ENCODE data around the gene OSBP2.
A peak's percentile ranks its signal among the peaks of the same experiment; 100 is the strongest.
"Not testable (repeated sequence)": the region's sequence is repeated elsewhere in the genome, so short reads cannot be mapped to it uniquely, and the experiment has no call there.

Gene OSBP2

GRCh38 chr22:30732426-30732825 lies 37.8 kb downstream of the OSBP2 start:
- H3K14ac ChIP-seq (ENCODE audit: low read length) = no peak overlapping the region
- H2BK5ac ChIP-seq (ENCODE audit: low read length) = no peak overlapping the region
- H3K9ac ChIP-seq (ENCODE audit: low read depth, low read length, poor library complexity) = no peak overlapping the region
- no peak overlapping the region for H2BK12ac ChIP-seq (ENCODE audit: low read length)
- no peak overlapping the region for H2BK120ac ChIP-seq (ENCODE audit: low read depth, low read length)
- no peaks in the 10 kb centered on the region for H3K27me3 ChIP-seq (ENCODE audit: control insufficient read depth in 3 of 3, insufficient read depth in 3 of 3, low read depth in 1 of 3, low read length in 3 of 3)
- no peaks in the 10 kb centered on the region for H3K79me1 ChIP-seq (ENCODE audit: low read depth, low read length)
- H3K27ac ChIP-seq (replicated peaks; ENCODE audit: low read length) = no peak overlapping the region
- no peak overlapping the region for H4K91ac ChIP-seq (ENCODE audit: low read depth, low read length, poor library complexity)
- H2AK5ac ChIP-seq (ENCODE audit: low read depth, low read length) = no peak overlapping the region
- H3K4me1 ChIP-seq (ENCODE audit: control insufficient read depth in 2 of 2, insufficient read depth in 1 of 2, low read depth in 1 of 2, low read length in 2 of 2) = no peaks in the 10 kb centered on the region
- H3K36me3 ChIP-seq (replicated peaks in 1 of 2; ENCODE audit: control insufficient read depth in 2 of 2, insufficient read depth in 2 of 2, low read length in 2 of 2) = no peaks in the 10 kb centered on the region
- H3K23ac ChIP-seq (ENCODE audit: low read depth, low read length, poor library complexity) = no peak overlapping the region
- H3K4me2 ChIP-seq (ENCODE audit: insufficient read depth, low read length, poor library complexity, severe bottlenecking) = no peak overlapping the region
- H2AFZ ChIP-seq (ENCODE audit: low read length) = no peak overlapping the region
- no peak overlapping the region for H2BK15ac ChIP-seq (ENCODE audit: low read length)
- no peak overlapping the region for H3K4ac ChIP-seq (ENCODE audit: low read length)
- H3K4me3 ChIP-seq (ENCODE audit: low read length in 2 of 2) = peak overlapping the region in 1 of 2 donors; percentile 46
- no peak overlapping the region for H3K18ac ChIP-seq (ENCODE audit: low read length)
- H4K8ac ChIP-seq (ENCODE audit: low read depth, low read length) = no peak overlapping the region
- H3K9me3 ChIP-seq (replicated peaks in 1 of 2; ENCODE audit: control insufficient read depth in 2 of 2, insufficient read depth in 1 of 2, low read depth in 1 of 2, low read length in 2 of 2) = no peaks in the 10 kb centered on the region
- DNase-seq (ENCODE audit: low spot score) = no peak
- no CpG with 5 or more reads among the region's 5 CpGs for WGBS, 2 donors (ENCODE audit: extremely low coverage in 2 of 2, insufficient read length in 2 of 2, insufficient replicate concordance in 1 of 2)

GRCh38 chr22:30733181-30733631 lies 38.5 kb downstream of the OSBP2 start:
- Histone ChIP-seq H3K27me3 (ENCODE audit: control insufficient read depth in 3 of 3, insufficient read depth in 3 of 3, low read depth in 1 of 3, low read length in 3 of 3) (no peaks in the 10 kb centered on the region), H2BK120ac (ENCODE audit: low read depth, low read length) (no peak overlapping the region), H4K8ac (ENCODE audit: low read depth, low read length) (no peak overlapping the region), H3K9ac (ENCODE audit: low read depth, low read length, poor library complexity) (no peak overlapping the region), H2BK15ac (ENCODE audit: low read length) (no peak overlapping the region), H2BK5ac (ENCODE audit: low read length) (no peak overlapping the region), H2AFZ (ENCODE audit: low read length) (no peak overlapping the region), H2AK5ac (ENCODE audit: low read depth, low read length) (no peak overlapping the region), H3K36me3 (replicated peaks in 1 of 2; ENCODE audit: control insufficient read depth in 2 of 2, insufficient read depth in 2 of 2, low read length in 2 of 2) (no peaks in the 10 kb centered on the region), H3K4me3 (ENCODE audit: low read length in 2 of 2) (no peak overlapping the region), H2BK12ac (ENCODE audit: low read length) (no peak overlapping the region), H3K9me3 (replicated peaks in 1 of 2; ENCODE audit: control insufficient read depth in 2 of 2, insufficient read depth in 1 of 2, low read depth in 1 of 2, low read length in 2 of 2) (no peaks in the 10 kb centered on the region), H3K4me1 (ENCODE audit: control insufficient read depth in 2 of 2, insufficient read depth in 1 of 2, low read depth in 1 of 2, low read length in 2 of 2) (peaks cover 0 to 2% of the 10 kb centered on the region in 2 donors), H3K14ac (ENCODE audit: low read length) (no peak overlapping the region), H3K4ac (ENCODE audit: low read length) (no peak overlapping the region), H3K18ac (ENCODE audit: low read length) (no peak overlapping the region), H3K79me1 (ENCODE audit: low read depth, low read length) (no peaks in the 10 kb centered on the region), H3K23ac (ENCODE audit: low read depth, low read length, poor library complexity) (no peak overlapping the region), H3K27ac (replicated peaks; ENCODE audit: low read length) (no peak overlapping the region), H3K4me2 (ENCODE audit: insufficient read depth, low read length, poor library complexity, severe bottlenecking) (no peak overlapping the region), H4K91ac (ENCODE audit: low read depth, low read length, poor library complexity) (no peak overlapping the region)
- DNase-seq (ENCODE audit: low spot score) = no peak
- no CpG with 5 or more reads among the region's 7 CpGs for WGBS, 2 donors (ENCODE audit: extremely low coverage in 2 of 2, insufficient read length in 2 of 2, insufficient replicate concordance in 1 of 2)

GRCh38 chr22:30740007-30740406 lies 45.3 kb downstream of the OSBP2 start:
- H3K4ac ChIP-seq (ENCODE audit: low read length); DNase-seq (ENCODE audit: low spot score): not testable (repeated sequence)
- no CpG with 5 or more reads among the region's 7 CpGs for WGBS, 2 donors (ENCODE audit: extremely low coverage in 2 of 2, insufficient read length in 2 of 2, insufficient replicate concordance in 1 of 2)

GRCh38 chr22:30740511-30740910 lies 45.8 kb downstream of the OSBP2 start:
- H3K4ac ChIP-seq (ENCODE audit: low read length); H2BK12ac ChIP-seq (ENCODE audit: low read length); H2AK5ac ChIP-seq (ENCODE audit: low read depth, low read length); H4K91ac ChIP-seq (ENCODE audit: low read depth, low read length, poor library complexity); H3K18ac ChIP-seq (ENCODE audit: low read length); H3K27ac ChIP-seq (replicated peaks; ENCODE audit: low read length); H2BK120ac ChIP-seq (ENCODE audit: low read depth, low read length); H4K8ac ChIP-seq (ENCODE audit: low read depth, low read length); H3K4me1 ChIP-seq (ENCODE audit: control insufficient read depth in 2 of 2, insufficient read depth in 1 of 2, low read depth in 1 of 2, low read length in 2 of 2); H3K36me3 ChIP-seq (replicated peaks in 1 of 2; ENCODE audit: control insufficient read depth in 2 of 2, insufficient read depth in 2 of 2, low read length in 2 of 2); H2BK5ac ChIP-seq (ENCODE audit: low read length); H3K4me3 ChIP-seq (ENCODE audit: low read length in 2 of 2); H3K9me3 ChIP-seq (replicated peaks in 1 of 2; ENCODE audit: control insufficient read depth in 2 of 2, insufficient read depth in 1 of 2, low read depth in 1 of 2, low read length in 2 of 2); H3K4me2 ChIP-seq (ENCODE audit: insufficient read depth, low read length, poor library complexity, severe bottlenecking); H3K23ac ChIP-seq (ENCODE audit: low read depth, low read length, poor library complexity); H3K9ac ChIP-seq (ENCODE audit: low read depth, low read length, poor library complexity); H3K27me3 ChIP-seq (ENCODE audit: control insufficient read depth in 3 of 3, insufficient read depth in 3 of 3, low read depth in 1 of 3, low read length in 3 of 3); H2AFZ ChIP-seq (ENCODE audit: low read length); DNase-seq (ENCODE audit: low spot score); H3K14ac ChIP-seq (ENCODE audit: low read length); H3K79me1 ChIP-seq (ENCODE audit: low read depth, low read length); H2BK15ac ChIP-seq (ENCODE audit: low read length): not testable (repeated sequence)
- WGBS, 2 donors (ENCODE audit: extremely low coverage in 2 of 2, insufficient read length in 2 of 2, insufficient replicate concordance in 1 of 2) = no CpG with 5 or more reads among the region's 5 CpGs

More at GRCh38 chr22:30740007-30740406, 45.3 kb downstream of the OSBP2 start:
- H2AFZ ChIP-seq (ENCODE audit: low read length); H3K18ac ChIP-seq (ENCODE audit: low read length); H2BK15ac ChIP-seq (ENCODE audit: low read length); H3K14ac ChIP-seq (ENCODE audit: low read length); H3K4me2 ChIP-seq (ENCODE audit: insufficient read depth, low read length, poor library complexity, severe bottlenecking); H3K4me1 ChIP-seq (ENCODE audit: control insufficient read depth in 2 of 2, insufficient read depth in 1 of 2, low read depth in 1 of 2, low read length in 2 of 2); H3K9me3 ChIP-seq (replicated peaks in 1 of 2; ENCODE audit: control insufficient read depth in 2 of 2, insufficient read depth in 1 of 2, low read depth in 1 of 2, low read length in 2 of 2); H2BK12ac ChIP-seq (ENCODE audit: low read length); H2BK5ac ChIP-seq (ENCODE audit: low read length); H3K4me3 ChIP-seq (ENCODE audit: low read length in 2 of 2); H2BK120ac ChIP-seq (ENCODE audit: low read depth, low read length); H3K23ac ChIP-seq (ENCODE audit: low read depth, low read length, poor library complexity); H3K9ac ChIP-seq (ENCODE audit: low read depth, low read length, poor library complexity); H3K79me1 ChIP-seq (ENCODE audit: low read depth, low read length); H3K27ac ChIP-seq (replicated peaks; ENCODE audit: low read length); H3K27me3 ChIP-seq (ENCODE audit: control insufficient read depth in 3 of 3, insufficient read depth in 3 of 3, low read depth in 1 of 3, low read length in 3 of 3); H3K36me3 ChIP-seq (replicated peaks in 1 of 2; ENCODE audit: control insufficient read depth in 2 of 2, insufficient read depth in 2 of 2, low read length in 2 of 2); H4K8ac ChIP-seq (ENCODE audit: low read depth, low read length); H2AK5ac ChIP-seq (ENCODE audit: low read depth, low read length); H4K91ac ChIP-seq (ENCODE audit: low read depth, low read length, poor library complexity): not testable (repeated sequence)

Data from neuronal stem cell (in vitro differentiated cells).